T-cell (primary cell): ENCODE measurements around the gene NRK. TPM values are rescaled to one million over a fixed set of nuclear protein-coding genes. Genes with fewer than 3 reads are reported as not detected.
"Not testable (repeated sequence)": the region's sequence is repeated elsewhere in the genome, so short reads cannot be mapped to it uniquely, and the experiment has no call there.

Source experiments
- ATAC-seq, 4 experiments: fragments of 200-7000 bp in 3 of 4; fragments of 150-1000 bp in 1 of 4; cut with Tn5 transposase; replicated peaks in 1 of 4; 1 replicate in 3 of 4; 2 replicates in 1 of 4; pipeline ENCODE4 v1.10.0; 2021; ENCODE audit warnings: moderate library complexity in 3 of 4, mild to moderate bottlenecking in 2 of 4, moderate number of reproducible peaks in 1 of 4
- CTCF ChIA-PET, 2 donors: fragments of 300-600 bp; sonication (Branson Sonifier 250); formaldehyde crosslinking; loops; one replicate each; lab custom pipeline; 2022; ENCODE audit warnings: antibody characterized with exemption in 2 of 2; lab: Charles Lee
- POLR2A ChIA-PET, 2 donors: fragments of 300-600 bp; sonication (Branson Sonifier 250); formaldehyde crosslinking; loops; one replicate each; lab custom pipeline; 2022; ENCODE audit warnings: antibody characterized with exemption in 2 of 2; lab: Charles Lee
- DNase-seq, 35 experiments: peaks; one replicate each; pipeline versions ENCODE4 v3.0.0 to v3.0.0-alpha.2; 2013 to 2023
- H3K27ac ChIP-seq: one replicate; pipeline ENCODE4 v1.5.1; 2013; ENCODE audit warnings: low read length
- H3K27me3 ChIP-seq, 2 experiments: replicated peaks in 1 of 2; 1 replicate in 1 of 2; 2 replicates in 1 of 2; pipeline versions ENCODE4 v1.6.1 to v1.7.0; 2013; ENCODE audit warnings: low read length in 1 of 2, mixed read lengths in 1 of 2; ENCODE audit not compliant: control insufficient read depth in 2 of 2, insufficient read depth in 2 of 2; ENCODE audit errors: extremely low read depth in 1 of 2
- H3K36me3 ChIP-seq, 2 donors: 1 replicate in 1 of 2; 2 replicates in 1 of 2; pipeline versions ENCODE4 v1.6.1 to v1.7.0; 2013; ENCODE audit warnings: low read length in 1 of 2; ENCODE audit not compliant: control insufficient read depth in 2 of 2, insufficient read depth in 1 of 2; ENCODE audit errors: extremely low read depth in 1 of 2
- H3K4me1 ChIP-seq, 2 experiments: 1 replicate in 1 of 2; 2 replicates in 1 of 2; pipeline versions ENCODE4 v1.6.1 to v1.7.0; 2013; ENCODE audit warnings: low read length in 2 of 2, mixed read lengths in 1 of 2; ENCODE audit not compliant: insufficient read depth in 2 of 2, control insufficient read depth in 1 of 2; ENCODE audit errors: extremely low read depth in 1 of 2
- H3K4me3 ChIP-seq, 2 donors: 1 replicate in 1 of 2; 2 replicates in 1 of 2; pipeline versions ENCODE4 v1.5.1 to v1.7.0; 2013; ENCODE audit warnings: mild to moderate bottlenecking in 2 of 2, low read length in 1 of 2, moderate library complexity in 1 of 2; ENCODE audit not compliant: control insufficient read depth in 1 of 2; ENCODE audit errors: extremely low read depth in 1 of 2
- H3K9me3 ChIP-seq: 2 replicates; pipeline ENCODE4 v1.7.0; 2013
- H3K27ac Mint-ChIP-seq, 2 donors: one replicate each; pipeline ENCODE4 v1.8.0; 2020 to 2021; ENCODE audit warnings: mild to moderate bottlenecking in 2 of 2, mixed read lengths in 2 of 2
- H3K27me3 Mint-ChIP-seq, 2 donors: one replicate each; pipeline ENCODE4 v1.8.0; 2021 to 2022; ENCODE audit warnings: mixed read lengths in 2 of 2
- H3K36me3 Mint-ChIP-seq: one replicate; pipeline ENCODE4 v1.8.0; 2021; ENCODE audit warnings: mixed read lengths
- H3K4me1 Mint-ChIP-seq, 3 donors: one replicate each; pipeline ENCODE4 v1.8.0; 2020 to 2022; ENCODE audit warnings: mixed read lengths in 3 of 3, mild to moderate bottlenecking in 1 of 3
- H3K4me3 Mint-ChIP-seq, 3 donors: one replicate each; pipeline ENCODE4 v1.8.0; 2020 to 2022; ENCODE audit warnings: mild to moderate bottlenecking in 3 of 3, mixed read lengths in 3 of 3, moderate library complexity in 3 of 3
- H3K9me3 Mint-ChIP-seq, 3 donors: one replicate each; pipeline ENCODE4 v1.8.0; 2020 to 2022; ENCODE audit warnings: mixed read lengths in 3 of 3
- WGBS: methylation state at CpG from one replicate; pipeline ENCODE4 v1.1.5; 2013; ENCODE audit warnings: missing lambda C conversion rate; ENCODE audit not compliant: insufficient coverage; 5-methylcytosine and 5-hydroxymethylcytosine counted together
- total RNA-seq, 35 experiments: library from RNA in 6 of 35; stranded (reverse) in 6 of 35; fragments of 120-200 nt in 1 of 35; gene quantifications; one replicate each; pipeline versions ENCODE4 v1.2.1 to v1.2.4 and lab custom pipeline; 2013 to 2026

The NRK gene
- total RNA-seq, 5 donors from 2014 or later (not counting 1 experiment from before 2014, with no cell fraction given) = 0.12 to 0.13 TPM; not detected in 3

- no peaks in the 10 kb centered on the region for H3K4me1 Mint-ChIP-seq
- H3K27me3 Mint-ChIP-seq = peaks cover 0 to 11% of the 10 kb centered on the region in 2 donors
- no peaks in the 10 kb centered on the region for H3K36me3 ChIP-seq
- H3K4me1 ChIP-seq = no peaks in the 10 kb centered on the region
- H3K27ac Mint-ChIP-seq = no peak overlapping the region
- no peaks in the 10 kb centered on the region for H3K9me3 ChIP-seq
- DNase-seq (no peak), ATAC-seq (no peak)
- H3K4me3 ChIP-seq = no peak overlapping the region
- POLR2A ChIA-PET = no interaction called here
- no CpG with 5 or more reads among the region's 2 CpGs for WGBS
- H3K27ac ChIP-seq = no peak overlapping the region
- no peaks in the 10 kb centered on the region for H3K36me3 Mint-ChIP-seq
- CTCF ChIA-PET = no interaction called here
- peaks cover 0 to 4% (median 0%) of the 10 kb centered on the region in 3 donors for H3K9me3 Mint-ChIP-seq
- H3K4me3 Mint-ChIP-seq = no peak overlapping the region
- H3K27me3 ChIP-seq = no peaks in the 10 kb centered on the region
Measured at GRCh38 chrX:105837232-105837631, 14.9 kb downstream of the NRK start.

GRCh38 chrX:105845631-105846030, 23.3 kb downstream of the NRK start:
- Mint-ChIP-seq H3K27ac (no peak overlapping the region), H3K27me3 (peaks cover 0 to 3% of the 10 kb centered on the region in 2 donors), H3K9me3 (no peaks in the 10 kb centered on the region), H3K4me1 (no peaks in the 10 kb centered on the region), H3K36me3 (no peaks in the 10 kb centered on the region), H3K4me3 (no peak overlapping the region)
- POLR2A ChIA-PET = no interaction called here
- H3K27me3 ChIP-seq = no peaks in the 10 kb centered on the region
- WGBS = no CpG with 5 or more reads among the region's 2 CpGs
- H3K4me1 ChIP-seq = no peaks in the 10 kb centered on the region
- no peak overlapping the region for H3K4me3 ChIP-seq
- DNase-seq (no peak), ATAC-seq (no peak)
- no peaks in the 10 kb centered on the region for H3K9me3 ChIP-seq
- H3K36me3 ChIP-seq = no peaks in the 10 kb centered on the region
- no peak overlapping the region for H3K27ac ChIP-seq
- CTCF ChIA-PET = no interaction called here

GRCh38 chrX:105850100-105850499, 27.8 kb downstream of the NRK start:
- H3K4me1 ChIP-seq, ATAC-seq, H3K27me3 Mint-ChIP-seq, H3K9me3 Mint-ChIP-seq, H3K9me3 ChIP-seq, H3K4me3 ChIP-seq, H3K27me3 ChIP-seq, H3K36me3 Mint-ChIP-seq, H3K27ac ChIP-seq, CTCF ChIA-PET, DNase-seq, H3K27ac Mint-ChIP-seq, H3K4me1 Mint-ChIP-seq, POLR2A ChIA-PET, H3K36me3 ChIP-seq, H3K4me3 Mint-ChIP-seq: not testable (repeated sequence)
- 100% methylated on average over 2 of the region's 2 CpGs for WGBS

- peaks cover 0 to 3% (median 0%) of the 10 kb centered on the region in 3 donors for H3K9me3 Mint-ChIP-seq
- no peaks in the 10 kb centered on the region for H3K27me3 ChIP-seq
- no peak for ATAC-seq
- H3K27ac ChIP-seq = no peak overlapping the region
- no peaks in the 10 kb centered on the region for H3K4me1 ChIP-seq
- H3K4me3 ChIP-seq = no peak overlapping the region
- no peaks in the 10 kb centered on the region for H3K36me3 Mint-ChIP-seq
- H3K27ac Mint-ChIP-seq = no peak overlapping the region
- no peak for DNase-seq
- H3K4me3 Mint-ChIP-seq = no peak overlapping the region
- no CpG with 5 or more reads among the region's 3 CpGs for WGBS
- no peaks in the 10 kb centered on the region for H3K9me3 ChIP-seq
- peaks cover 0 to 5% of the 10 kb centered on the region in 2 donors for H3K27me3 Mint-ChIP-seq
- ChIA-PET CTCF (no interaction called here), POLR2A (no interaction called here)
- no peaks in the 10 kb centered on the region for H3K4me1 Mint-ChIP-seq
- no peaks in the 10 kb centered on the region for H3K36me3 ChIP-seq
Measured at GRCh38 chrX:105865709-105866108, 43.4 kb downstream of the NRK start.

- H3K27ac ChIP-seq = no peak overlapping the region
- ATAC-seq = no peak
- ChIA-PET POLR2A (no interaction called here), CTCF (no interaction called here)
- H3K4me3 ChIP-seq = no peak overlapping the region
- no peaks in the 10 kb centered on the region for H3K9me3 ChIP-seq
- H3K4me1 ChIP-seq = no peaks in the 10 kb centered on the region
- no peaks in the 10 kb centered on the region for H3K27me3 ChIP-seq
- Mint-ChIP-seq H3K27ac (no peak overlapping the region), H3K36me3 (no peaks in the 10 kb centered on the region), H3K9me3 (peaks cover 0 to 3% (median 0%) of the 10 kb centered on the region in 3 donors), H3K27me3 (no peaks in the 10 kb centered on the region), H3K4me3 (no peak overlapping the region), H3K4me1 (no peaks in the 10 kb centered on the region)
- no peak for DNase-seq
- H3K36me3 ChIP-seq = no peaks in the 10 kb centered on the region
- no CpG with 5 or more reads among the region's 1 CpG for WGBS
Measured at GRCh38 chrX:105869701-105870100, 47.4 kb downstream of the NRK start.

GRCh38 chrX:105870445-105870844, 48.1 kb downstream of the NRK start:
- Mint-ChIP-seq H3K4me1 (no peaks in the 10 kb centered on the region), H3K4me3 (no peak overlapping the region), H3K9me3 (peaks cover 0 to 3% (median 0%) of the 10 kb centered on the region in 3 donors), H3K27me3 (peaks cover 0 to 4% of the 10 kb centered on the region in 2 donors), H3K36me3 (no peaks in the 10 kb centered on the region), H3K27ac (no peak overlapping the region)
- Histone ChIP-seq H3K9me3 (no peaks in the 10 kb centered on the region), H3K4me1 (no peaks in the 10 kb centered on the region), H3K27ac (no peak overlapping the region), H3K4me3 (no peak overlapping the region), H3K36me3 (no peaks in the 10 kb centered on the region), H3K27me3 (no peaks in the 10 kb centered on the region)
- no peak for DNase-seq
- no peak for ATAC-seq
- ChIA-PET POLR2A (no interaction called here), CTCF (no interaction called here)
- no CpG with 5 or more reads among the region's 3 CpGs for WGBS

- Histone ChIP-seq H3K27ac (no peak overlapping the region), H3K4me1 (no peaks in the 10 kb centered on the region), H3K4me3 (no peak overlapping the region), H3K36me3 (no peaks in the 10 kb centered on the region), H3K27me3 (no peaks in the 10 kb centered on the region), H3K9me3 (no peaks in the 10 kb centered on the region)
- POLR2A ChIA-PET = no interaction called here
- no peak overlapping the region for H3K4me3 Mint-ChIP-seq
- H3K36me3 Mint-ChIP-seq = no peaks in the 10 kb centered on the region
- ATAC-seq = no peak
- peaks cover 0 to 4% of the 10 kb centered on the region in 2 donors for H3K27me3 Mint-ChIP-seq
- CTCF ChIA-PET = no interaction called here
- no peak overlapping the region for H3K27ac Mint-ChIP-seq
- WGBS = no CpG with 5 or more reads among the region's 7 CpGs
- H3K4me1 Mint-ChIP-seq = no peaks in the 10 kb centered on the region
- peaks cover 0 to 3% (median 0%) of the 10 kb centered on the region in 3 donors for H3K9me3 Mint-ChIP-seq
- DNase-seq = no peak
Measured at GRCh38 chrX:105872941-105873340, 50.6 kb downstream of the NRK start.
